ENCODE data around the gene NFILZ.

NFILZ gene

DNA sequence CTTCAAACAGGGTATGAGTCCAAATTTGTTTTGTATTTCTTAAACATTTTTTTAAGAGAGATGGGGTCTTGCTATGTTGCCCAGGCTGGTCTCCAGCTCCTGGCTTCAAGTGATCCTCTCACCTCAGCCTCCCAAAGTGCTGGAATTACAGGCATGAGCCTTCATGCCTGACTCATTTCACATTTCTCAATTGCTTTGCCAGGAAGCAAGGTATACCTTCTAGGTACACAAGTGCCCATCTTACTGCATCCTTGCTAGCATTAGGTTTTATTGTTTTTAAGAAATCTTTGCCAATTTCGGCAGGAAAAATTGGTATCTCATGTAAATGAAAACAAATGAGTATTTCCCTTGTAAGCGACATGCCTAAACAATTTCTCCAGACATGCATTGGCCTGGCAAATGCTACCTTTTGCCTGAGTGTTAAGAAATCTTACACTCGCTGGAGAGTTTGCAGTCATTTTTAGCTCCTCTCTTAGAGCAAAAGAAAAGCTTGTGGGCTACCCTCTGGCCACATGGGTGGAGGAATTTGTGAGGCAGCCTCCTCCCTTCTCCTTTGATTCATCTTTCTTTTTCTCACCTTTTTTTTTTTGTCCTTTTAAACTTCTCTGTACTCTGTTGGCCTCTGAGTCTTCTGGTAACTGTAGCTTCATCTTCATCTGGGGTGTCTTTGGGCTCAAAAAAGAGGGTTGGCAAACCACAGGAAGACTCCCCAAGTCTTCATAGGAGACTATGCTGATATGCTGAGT is 35.2 kb downstream of the NFILZ start:
- Histone ChIP-seq H2AFZ (ENCODE audit: low read depth) (no peak overlapping the region), H3K4me1 (ENCODE audit: low read depth, poor library complexity, severe bottlenecking) (no peaks in the 10 kb centered on the region), H3K4me2 (no peak overlapping the region), H3K27me3 (ENCODE audit: insufficient read depth, low read depth) (no peaks in the 10 kb centered on the region; the same call in 1 of the 2 replicates), H3K79me2 (ENCODE audit: insufficient read depth, low read depth) (no peaks in the 10 kb centered on the region), H3K9ac (no peak overlapping the region), H3K36me3 (ENCODE audit: insufficient read depth) (no peaks in the 10 kb centered on the region), H3K27ac (no peak overlapping the region), H4K20me1 (ENCODE audit: insufficient read depth) (no peaks in the 10 kb centered on the region), H3K4me3 (IDR thresholded peaks at IDR 0.05; ENCODE audit: insufficient read depth, low read depth, low read length) (no peak overlapping the region)
- TF ChIP-seq CTCF (conservative IDR thresholded peaks at IDR 0.05; ENCODE audit: low read depth, low read length): no peak

DNA sequence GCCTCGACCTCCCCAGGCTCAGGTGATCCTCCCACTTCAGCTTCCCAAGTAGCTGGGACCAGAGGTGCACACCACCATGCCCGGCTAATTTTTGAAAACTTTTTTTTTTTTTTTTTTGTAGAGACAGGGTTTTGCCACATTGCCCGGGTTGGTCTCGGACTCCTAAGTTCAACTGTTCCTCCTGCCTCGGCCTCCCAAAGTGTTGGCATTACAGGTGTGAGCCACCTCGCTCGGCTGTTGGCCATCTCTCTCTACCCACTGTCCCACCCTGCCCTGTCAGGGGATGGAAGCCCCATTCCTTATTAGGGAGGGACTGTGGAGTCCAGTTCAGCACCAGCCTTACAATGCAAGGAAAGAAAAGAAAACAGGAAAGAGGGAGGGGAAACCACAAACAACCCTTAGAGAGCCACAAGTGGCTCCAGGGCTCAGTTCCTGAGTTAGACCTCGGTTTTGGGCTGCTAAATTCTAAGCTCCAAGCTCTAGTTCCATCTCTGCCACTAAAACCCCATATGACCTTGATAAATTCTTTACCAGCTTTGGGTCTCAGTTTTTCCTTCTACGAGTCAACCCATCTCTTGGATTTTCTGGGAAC is 36.5 kb downstream of the NFILZ start:
- no peak for TF ChIP-seq CTCF (conservative IDR thresholded peaks at IDR 0.05; ENCODE audit: low read depth, low read length)
- H3K9ac ChIP-seq: no peak overlapping the region
- H3K27ac ChIP-seq: no peak overlapping the region
- no peaks in the 10 kb centered on the region for H3K79me2 ChIP-seq (ENCODE audit: insufficient read depth, low read depth)
- no peaks in the 10 kb centered on the region for H3K4me1 ChIP-seq (ENCODE audit: low read depth, poor library complexity, severe bottlenecking)
- H2AFZ ChIP-seq (ENCODE audit: low read depth): no peak overlapping the region
- H4K20me1 ChIP-seq (ENCODE audit: insufficient read depth): no peaks in the 10 kb centered on the region
- no peak overlapping the region for H3K4me2 ChIP-seq
- no peaks in the 10 kb centered on the region; the same call in 1 of the 2 replicates for H3K27me3 ChIP-seq (ENCODE audit: insufficient read depth, low read depth)
- no peak overlapping the region for H3K4me3 ChIP-seq (IDR thresholded peaks at IDR 0.05; ENCODE audit: insufficient read depth, low read depth, low read length)
- H3K36me3 ChIP-seq (ENCODE audit: insufficient read depth): no peaks in the 10 kb centered on the region

DNA sequence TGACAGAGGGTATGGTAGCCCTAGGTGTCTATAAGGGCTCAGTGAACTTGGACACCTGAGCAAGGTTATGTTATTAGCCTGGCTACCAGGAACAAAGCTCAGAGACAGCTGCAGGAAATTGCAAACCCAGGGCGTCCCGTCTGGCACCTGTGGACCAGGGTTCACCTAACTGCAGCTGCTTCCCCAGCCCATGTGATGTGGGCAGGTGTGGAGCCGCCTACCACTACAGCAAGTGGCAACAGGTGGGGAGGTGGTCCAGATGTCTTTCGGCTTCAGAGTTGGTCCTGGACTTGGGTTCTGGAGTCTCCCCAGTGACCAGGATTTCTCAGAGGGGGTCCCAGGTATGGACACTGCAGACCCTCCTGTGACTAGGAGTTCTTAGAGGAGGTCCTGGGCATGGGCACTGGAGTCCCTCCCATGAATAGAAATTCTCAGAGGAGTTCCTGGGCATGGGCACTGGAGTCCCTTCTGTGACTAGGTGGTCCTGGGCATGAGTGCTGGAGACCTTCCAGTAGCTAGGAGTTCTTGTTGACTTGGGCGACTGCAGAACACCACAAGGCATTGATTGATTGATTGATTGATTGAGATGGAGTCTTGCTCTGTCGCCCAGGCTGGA is 43.0 kb downstream of the NFILZ start:
- no peak overlapping the region for H2AFZ ChIP-seq (ENCODE audit: low read depth)
- no peaks in the 10 kb centered on the region for H3K36me3 ChIP-seq (ENCODE audit: insufficient read depth)
- H4K20me1 ChIP-seq (ENCODE audit: insufficient read depth): no peaks in the 10 kb centered on the region
- no peak overlapping the region for H3K4me3 ChIP-seq (IDR thresholded peaks at IDR 0.05; ENCODE audit: insufficient read depth, low read depth, low read length)
- H3K4me1 ChIP-seq (ENCODE audit: low read depth, poor library complexity, severe bottlenecking): no peaks in the 10 kb centered on the region
- no peak overlapping the region for H3K4me2 ChIP-seq
- H3K27ac ChIP-seq: no peak overlapping the region
- no peaks in the 10 kb centered on the region for H3K27me3 ChIP-seq (ENCODE audit: insufficient read depth, low read depth)
- no peaks in the 10 kb centered on the region for H3K79me2 ChIP-seq (ENCODE audit: insufficient read depth, low read depth)
- no peak overlapping the region for H3K9ac ChIP-seq
- TF ChIP-seq CTCF (conservative IDR thresholded peaks at IDR 0.05; ENCODE audit: low read depth, low read length): no peak

GRCh38 chr19:8675066-8675465 is 44.6 kb downstream of the NFILZ start:
- no peak overlapping the region for H3K27ac ChIP-seq
- no peak for TF ChIP-seq CTCF (conservative IDR thresholded peaks at IDR 0.05; ENCODE audit: low read depth, low read length)
- H3K4me1 ChIP-seq (ENCODE audit: low read depth, poor library complexity, severe bottlenecking): no peaks in the 10 kb centered on the region
- no peaks in the 10 kb centered on the region for H3K36me3 ChIP-seq (ENCODE audit: insufficient read depth)
- no peaks in the 10 kb centered on the region for H4K20me1 ChIP-seq (ENCODE audit: insufficient read depth)
- no peak overlapping the region for H3K4me3 ChIP-seq (IDR thresholded peaks at IDR 0.05; ENCODE audit: insufficient read depth, low read depth, low read length)
- H2AFZ ChIP-seq (ENCODE audit: low read depth): no peak overlapping the region
- H3K9ac ChIP-seq: no peak overlapping the region
- H3K79me2 ChIP-seq (ENCODE audit: insufficient read depth, low read depth): no peaks in the 10 kb centered on the region
- H3K4me2 ChIP-seq: no peak overlapping the region
- H3K27me3 ChIP-seq (ENCODE audit: insufficient read depth, low read depth): no peaks in the 10 kb centered on the region; the same call in 1 of the 2 replicates
